ENCODE data around the gene MEIS3.
"Not testable (repeated sequence)": the region's sequence is repeated elsewhere in the genome, so short reads cannot be mapped to it uniquely, and the experiment has no call there.

Gene MEIS3

DNA sequence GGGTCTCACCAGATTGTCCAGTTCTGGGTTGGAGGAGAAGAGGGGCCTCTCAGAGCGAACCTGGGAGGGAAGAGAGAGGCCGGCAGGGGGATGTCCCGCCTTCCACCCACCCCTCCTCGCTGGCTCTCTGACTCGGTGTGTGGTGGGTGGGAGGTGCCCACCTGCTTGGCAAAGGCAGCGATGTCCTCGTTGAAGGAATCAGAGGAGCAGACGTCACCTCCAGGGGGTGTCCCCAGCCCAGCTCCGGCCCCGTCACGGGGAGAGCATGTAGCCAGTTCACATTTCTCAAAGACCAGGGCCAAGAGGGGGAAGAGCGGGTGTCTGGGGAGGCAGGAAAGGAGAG, 2.7 kb downstream of the MEIS3 start:
- DNase-seq (ENCODE audit: low read depth): no peak

DNA sequence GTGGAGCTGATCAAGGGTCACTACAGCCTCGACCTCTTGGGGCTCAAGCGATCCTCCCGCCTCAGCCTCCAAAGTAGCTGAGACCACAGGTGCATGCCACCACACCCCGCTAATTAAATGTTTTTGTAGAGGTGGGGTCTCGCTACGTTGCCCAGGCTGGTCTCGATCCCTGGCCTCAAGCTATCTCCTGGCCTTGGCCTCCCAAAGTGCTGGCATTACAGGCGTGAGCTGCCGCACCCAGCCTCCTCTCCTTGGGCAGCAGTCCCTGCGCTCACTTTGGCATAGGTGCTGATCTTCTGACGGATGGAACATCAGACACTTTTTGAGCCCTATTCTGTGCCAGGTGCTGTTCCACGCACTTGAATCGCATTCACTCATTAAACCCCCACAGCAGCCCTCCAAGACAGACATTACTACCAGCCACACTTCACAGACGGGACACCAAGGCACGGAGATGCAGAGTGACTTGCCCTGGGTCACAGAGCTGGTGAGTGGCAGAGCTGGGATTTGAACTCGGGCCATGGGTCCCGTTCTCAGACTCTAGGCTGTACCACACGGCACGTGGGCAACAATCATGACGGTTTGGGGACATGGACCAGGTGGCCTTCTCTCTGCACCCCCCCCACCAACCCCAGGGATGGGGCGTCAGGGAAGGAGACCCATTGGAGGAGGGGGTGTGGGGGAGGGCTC, 3.2 kb downstream of the MEIS3 start:
- DNase-seq (ENCODE audit: low read depth): no peak

GRCh38 chr19:47414469-47414868, 4.9 kb downstream of the MEIS3 start:
- DNase-seq (ENCODE audit: low read depth): no peak

- no peak for DNase-seq (ENCODE audit: low read depth)
These were observed 5.4 kb downstream of the MEIS3 start for GRCh38 chr19:47413941-47414340.

- DNase-seq (ENCODE audit: low read depth): not testable (repeated sequence)
These were observed 7.6 kb downstream of the MEIS3 start for GRCh38 chr19:47411696-47412095.

DNA sequence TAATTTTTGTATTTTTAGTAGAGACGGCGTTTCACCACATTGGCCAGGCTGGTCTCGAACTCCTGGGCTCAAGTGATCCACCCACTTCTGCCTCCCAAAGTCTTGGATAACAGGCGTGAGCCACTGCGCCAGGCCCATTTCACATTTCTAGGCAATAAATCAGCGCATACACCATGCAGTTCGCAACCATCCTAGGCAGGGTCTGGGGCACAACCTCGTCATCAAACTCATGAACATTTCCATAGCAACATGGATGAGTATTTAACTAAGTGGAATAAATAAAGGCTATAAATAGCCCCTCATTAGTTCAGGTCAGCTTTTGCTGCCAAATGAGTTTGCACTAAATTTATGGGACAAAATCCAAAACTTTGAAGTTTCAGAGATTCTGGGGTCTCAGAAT, 8.2 kb downstream of the MEIS3 start:
- no peak for DNase-seq (ENCODE audit: low read depth)

DNA sequence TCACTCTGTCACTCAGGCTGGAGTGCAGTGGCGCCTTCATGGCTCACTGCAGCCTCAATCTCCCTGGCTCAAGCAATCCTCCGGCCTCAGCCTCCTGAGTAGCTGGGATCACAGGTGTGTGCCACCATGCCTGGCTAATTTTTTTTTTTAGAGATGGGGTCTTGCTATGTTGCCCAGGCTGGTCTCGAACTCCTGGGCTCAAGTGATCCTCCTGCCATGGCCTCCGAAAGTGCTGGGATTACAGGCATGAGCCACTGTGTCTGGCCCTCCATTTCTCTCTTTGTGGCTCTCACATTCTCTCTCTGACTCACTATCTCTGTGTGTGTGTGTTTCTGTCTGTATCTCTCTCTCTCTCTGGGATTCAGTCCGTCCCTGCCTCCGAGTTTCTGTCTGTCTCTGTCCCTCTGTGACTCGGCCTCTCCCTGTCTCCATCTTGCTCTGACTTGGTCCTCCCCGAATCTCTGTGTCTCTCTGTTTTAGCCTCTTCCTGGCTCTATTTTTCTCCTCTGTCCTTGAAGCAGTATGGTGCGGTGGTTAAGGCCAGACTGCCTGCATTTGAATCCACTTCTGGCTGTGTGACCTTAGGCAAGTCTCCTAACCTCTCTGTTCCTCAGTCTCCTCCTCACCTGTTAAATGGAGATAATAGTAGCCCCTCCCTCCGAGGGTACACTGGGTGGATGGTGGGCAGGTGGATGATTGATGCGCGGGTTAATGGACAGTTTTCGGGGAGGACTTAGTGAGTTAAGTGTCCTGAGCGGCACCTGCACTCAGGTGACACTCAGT, 11.0 kb downstream of the MEIS3 start:
- DNase-seq (ENCODE audit: low read depth): no peak

DNA sequence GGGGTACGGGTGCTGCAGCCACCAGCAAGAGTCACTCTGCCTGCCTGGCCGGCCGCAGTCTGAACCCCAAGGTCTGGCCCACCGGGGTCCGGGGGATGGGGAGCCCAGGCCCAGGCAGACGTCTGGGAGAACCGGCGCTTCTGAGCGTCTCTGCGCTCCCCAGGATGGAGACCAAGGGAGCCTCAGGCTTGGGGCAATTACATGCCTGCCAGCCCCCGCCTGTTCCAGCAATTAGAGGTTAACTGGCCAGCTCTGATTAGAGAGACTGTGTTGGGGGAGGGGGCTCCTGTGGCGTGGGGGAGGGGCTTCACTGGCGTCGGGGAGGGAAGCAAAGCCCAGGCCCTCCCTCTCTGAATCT, 11.9 kb downstream of the MEIS3 start:
- DNase-seq (ENCODE audit: low read depth): no peak

DNA sequence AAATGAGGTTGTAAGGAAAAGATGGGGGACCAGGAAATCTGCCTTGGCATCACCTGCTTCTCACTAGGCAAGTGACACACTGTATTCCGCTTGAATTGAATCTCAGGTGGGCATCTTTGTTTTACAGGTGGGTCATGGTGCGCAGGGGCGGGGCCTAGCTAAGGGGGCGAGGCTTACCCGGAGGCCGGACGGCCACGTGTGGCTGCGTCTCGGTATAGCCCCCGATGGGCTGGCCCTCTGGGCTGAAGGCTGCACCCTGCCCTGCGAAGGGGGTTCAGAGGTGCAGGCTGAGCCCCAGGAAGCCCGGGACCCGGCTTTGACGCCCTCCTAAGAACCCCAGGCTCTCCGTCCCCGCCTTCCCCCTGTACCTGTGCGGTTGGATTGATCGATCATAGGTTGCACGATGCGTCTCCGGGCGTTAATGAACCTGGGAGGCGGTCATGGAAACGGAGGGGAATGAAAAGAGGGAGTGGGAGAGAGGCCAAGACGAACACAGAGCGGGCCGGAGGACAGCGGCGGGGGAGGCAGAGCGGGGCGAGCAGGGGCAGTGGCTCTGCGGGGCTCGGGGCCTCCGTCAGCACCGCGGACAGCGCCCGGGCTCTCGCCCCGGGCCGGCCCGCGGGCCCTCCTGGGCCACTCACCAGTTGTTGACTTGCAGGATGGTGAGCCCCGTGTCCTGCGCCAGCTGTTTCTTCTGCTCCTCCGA, 12.5 kb downstream of the MEIS3 start:
- DNase-seq (ENCODE audit: low read depth): no peak

GRCh38 chr19:47405854-47406417, 13.4 kb downstream of the MEIS3 start:
- DNase-seq (ENCODE audit: low read depth): no peak

- no peak for DNase-seq (ENCODE audit: low read depth)
These were observed 14.2 kb downstream of the MEIS3 start for GRCh38 chr19:47405197-47405550.

DNA sequence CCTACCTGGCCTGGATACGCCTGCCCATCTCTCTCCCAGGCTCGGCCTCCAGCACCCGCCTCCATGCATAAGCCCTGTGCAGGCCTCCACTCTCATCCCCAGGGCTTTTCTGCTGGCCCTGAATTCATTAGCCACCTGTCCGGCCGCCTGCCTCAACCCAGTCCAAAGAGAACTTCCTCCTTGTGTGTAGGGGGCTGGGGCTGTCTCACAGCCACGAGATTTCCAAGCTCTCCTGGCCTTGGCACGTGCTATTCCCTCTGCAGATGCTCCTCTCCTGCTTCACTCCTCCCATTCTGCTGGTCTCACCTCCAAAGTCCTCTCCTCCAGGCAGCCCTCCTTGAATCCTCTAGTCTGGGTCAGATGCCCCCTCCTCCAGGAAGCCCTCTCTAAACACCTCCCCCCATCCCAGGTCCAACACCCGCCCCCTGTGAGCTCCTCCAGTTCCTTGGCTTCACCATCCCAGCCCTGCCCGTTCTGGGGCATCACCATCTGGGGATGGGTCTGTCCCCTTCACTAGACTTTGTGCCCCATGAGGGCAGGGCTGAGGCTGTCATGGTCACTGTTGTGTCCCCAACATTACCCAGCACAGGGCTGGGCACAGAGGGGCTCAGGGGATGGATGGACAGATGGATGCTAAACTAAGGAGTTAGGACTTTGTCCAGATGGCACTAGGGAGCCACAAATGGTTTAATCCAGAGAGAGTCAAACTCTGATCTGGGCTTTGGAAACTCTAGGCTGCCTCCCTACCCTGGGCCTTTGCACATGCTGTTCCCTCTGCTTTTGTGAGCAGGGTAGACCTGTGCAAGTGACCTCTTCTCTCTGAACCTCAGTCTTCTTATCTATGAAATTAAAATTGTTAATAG, 14.8 kb downstream of the MEIS3 start:
- DNase-seq (ENCODE audit: low read depth): no peak

GRCh38 chr19:47402504-47402903, 16.8 kb downstream of the MEIS3 start:
- no peak for DNase-seq (ENCODE audit: low read depth)

DNA sequence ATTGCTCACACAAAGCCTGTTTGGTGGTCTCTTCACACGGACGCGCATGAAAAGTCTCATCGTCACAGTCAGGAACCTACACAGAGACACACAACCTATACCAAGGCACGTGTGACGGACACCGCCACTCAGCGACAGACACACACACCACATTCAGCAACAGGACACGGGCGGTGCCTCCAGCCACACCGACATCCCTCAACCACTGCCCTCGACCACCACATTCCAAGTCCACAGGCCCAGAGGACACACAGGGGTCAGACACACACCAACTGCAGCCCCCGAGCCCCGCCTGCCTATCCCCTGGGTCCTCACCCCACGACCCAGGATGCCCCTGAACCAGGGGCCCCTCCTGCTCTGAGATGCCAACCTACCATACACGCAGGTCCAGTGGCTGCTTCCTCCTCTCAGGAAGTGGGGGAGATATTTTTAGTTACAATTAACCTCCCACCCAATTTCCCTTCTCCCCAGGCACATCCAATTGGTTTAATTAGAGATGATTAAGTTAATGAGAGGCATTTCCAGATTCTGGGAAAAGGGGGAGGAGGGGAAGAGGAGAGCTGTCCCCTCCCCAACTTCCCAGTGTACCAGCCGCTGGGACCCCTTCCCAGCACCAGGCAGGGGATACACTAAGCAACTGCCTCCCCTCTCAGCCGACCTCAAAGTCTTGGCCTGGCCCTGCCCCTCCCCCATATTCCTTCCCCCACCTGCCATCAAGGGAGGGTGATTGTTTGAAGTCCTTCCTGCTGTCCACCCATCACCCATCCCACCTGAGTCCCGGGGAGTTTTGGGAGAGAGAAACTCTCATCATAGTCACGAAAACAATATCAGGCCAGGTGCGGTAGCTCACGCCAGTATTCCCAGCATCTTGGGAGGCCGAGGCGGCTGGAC, 20.4 kb downstream of the MEIS3 start:
- no peak for DNase-seq (ENCODE audit: low read depth)

- DNase-seq (ENCODE audit: low read depth): peak; percentile 58
These were observed 27.7 kb downstream of the MEIS3 start for GRCh38 chr19:47391510-47392223.

GRCh38 chr19:47390533-47391488, 28.5 kb downstream of the MEIS3 start:
- no peak for DNase-seq (ENCODE audit: low read depth)

DNA sequence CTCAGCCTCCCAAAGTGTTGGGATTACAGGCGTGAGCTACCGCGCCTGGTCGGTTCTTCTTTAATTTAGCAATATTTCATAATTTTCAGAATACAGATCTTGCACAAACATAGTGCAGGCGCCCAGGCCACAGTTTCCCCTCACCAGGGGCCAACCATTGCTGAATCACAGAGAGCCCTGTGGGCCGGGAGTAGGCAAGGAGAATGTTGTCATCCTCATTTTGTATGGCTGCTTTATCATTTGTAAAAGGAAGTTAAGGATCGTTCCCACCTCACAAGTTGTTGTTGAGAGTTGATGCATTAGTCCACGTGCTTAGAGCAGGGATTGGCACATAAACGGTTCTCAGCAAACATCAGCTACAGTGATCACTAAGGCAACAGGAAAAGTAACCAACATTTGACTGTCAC, 30.2 kb downstream of the MEIS3 start:
- DNase-seq (ENCODE audit: low read depth): no peak

GRCh38 chr19:47388721-47389120, 30.6 kb downstream of the MEIS3 start:
- DNase-seq (ENCODE audit: low read depth): not testable (repeated sequence)

DNA sequence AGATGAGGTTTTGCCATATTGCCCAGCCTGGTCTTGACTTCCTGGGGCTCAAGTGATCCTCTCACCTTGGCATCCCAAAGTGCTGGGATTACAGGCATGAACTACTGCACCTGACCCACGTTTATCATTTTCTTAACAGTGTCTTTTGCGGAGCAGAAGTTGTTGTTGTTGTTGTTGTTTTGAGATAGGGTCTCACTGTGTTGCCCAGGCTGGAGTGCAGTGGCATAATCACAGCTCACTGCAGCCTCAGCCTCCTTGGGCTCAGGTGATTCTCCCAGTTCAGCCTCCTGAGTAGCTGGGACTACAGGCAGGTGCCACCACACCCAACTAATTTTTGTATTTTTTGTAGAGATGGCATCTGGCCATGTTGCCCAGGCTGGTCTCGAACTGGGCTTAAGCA, 31.7 kb downstream of the MEIS3 start:
- not testable (repeated sequence) for DNase-seq (ENCODE audit: low read depth)
